Adipocyte (in vitro differentiated cells): ENCODE results near the gene FGF14.
A peak's percentile ranks its signal among the peaks of the same experiment; 100 is the strongest.

Experiments
- DNase-seq: peaks from one replicate; pipeline ENCODE4 v3.0.0-alpha.2; 2015; ENCODE audit warnings: low read depth
- H3K27me3 ChIP-seq: replicated peaks from 2 replicates; pipeline ENCODE4 v1.7.0; 2013; ENCODE audit warnings: mild to moderate bottlenecking, low read length, moderate library complexity; ENCODE audit not compliant: control insufficient read depth, insufficient read depth
- H3K36me3 ChIP-seq: 2 replicates; pipeline ENCODE4 v1.7.0; 2013; ENCODE audit warnings: low read length, mild to moderate bottlenecking, moderate library complexity; ENCODE audit not compliant: control insufficient read depth, insufficient read depth, severe bottlenecking
- H3K4me1 ChIP-seq: 2 replicates; pipeline ENCODE4 v1.7.0; 2013; ENCODE audit warnings: mild to moderate bottlenecking, low read length, moderate library complexity; ENCODE audit not compliant: control insufficient read depth, insufficient read depth
- H3K4me3 ChIP-seq: 2 replicates; pipeline ENCODE4 v1.7.0; 2013; ENCODE audit warnings: mild to moderate bottlenecking, low read length, moderate library complexity
- H3K9ac ChIP-seq: 2 replicates; pipeline ENCODE4 v1.7.0; 2013; ENCODE audit warnings: mild to moderate bottlenecking, low read length, moderate library complexity
- H3K9me3 ChIP-seq: 2 replicates; pipeline ENCODE4 v1.7.0; 2013; ENCODE audit warnings: mild to moderate bottlenecking, low read length, moderate library complexity; ENCODE audit not compliant: control insufficient read depth

FGF14 gene

DNA sequence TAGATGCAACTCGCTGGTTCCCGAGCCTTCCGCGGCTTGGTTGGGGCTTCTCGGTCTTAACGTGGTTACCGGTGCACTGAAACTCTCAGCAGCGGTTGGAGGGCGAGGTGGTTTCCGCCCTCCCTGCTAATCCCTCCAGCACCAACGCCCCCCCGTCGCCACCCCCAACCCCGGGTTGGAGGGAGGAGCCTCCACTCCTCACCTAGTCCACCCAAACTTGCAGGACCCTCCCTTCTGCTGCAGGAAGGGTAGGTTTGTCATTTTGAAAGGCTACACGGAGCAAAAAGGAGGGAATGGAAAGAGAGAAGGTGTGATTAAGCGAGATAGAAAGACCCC lies 484.4 kb downstream of the FGF14 start:
- peaks cover 2% of the 10 kb centered on the region for H3K4me1 ChIP-seq
- H3K27me3 ChIP-seq, result peaks cover 65% of the 10 kb centered on the region
- H3K36me3 ChIP-seq, result no peaks in the 10 kb centered on the region
- no peaks in the 10 kb centered on the region for H3K9me3 ChIP-seq
- no peak overlapping the region for H3K9ac ChIP-seq
- no peak for DNase-seq
- no peak overlapping the region for H3K4me3 ChIP-seq

GRCh38 chr13:101916775-101917474 lies 484.9 kb downstream of the FGF14 start:
- no peak for DNase-seq
- peak overlapping the region; percentile 61 for H3K4me3 ChIP-seq
- peaks cover 60% of the 10 kb centered on the region for H3K27me3 ChIP-seq

DNA sequence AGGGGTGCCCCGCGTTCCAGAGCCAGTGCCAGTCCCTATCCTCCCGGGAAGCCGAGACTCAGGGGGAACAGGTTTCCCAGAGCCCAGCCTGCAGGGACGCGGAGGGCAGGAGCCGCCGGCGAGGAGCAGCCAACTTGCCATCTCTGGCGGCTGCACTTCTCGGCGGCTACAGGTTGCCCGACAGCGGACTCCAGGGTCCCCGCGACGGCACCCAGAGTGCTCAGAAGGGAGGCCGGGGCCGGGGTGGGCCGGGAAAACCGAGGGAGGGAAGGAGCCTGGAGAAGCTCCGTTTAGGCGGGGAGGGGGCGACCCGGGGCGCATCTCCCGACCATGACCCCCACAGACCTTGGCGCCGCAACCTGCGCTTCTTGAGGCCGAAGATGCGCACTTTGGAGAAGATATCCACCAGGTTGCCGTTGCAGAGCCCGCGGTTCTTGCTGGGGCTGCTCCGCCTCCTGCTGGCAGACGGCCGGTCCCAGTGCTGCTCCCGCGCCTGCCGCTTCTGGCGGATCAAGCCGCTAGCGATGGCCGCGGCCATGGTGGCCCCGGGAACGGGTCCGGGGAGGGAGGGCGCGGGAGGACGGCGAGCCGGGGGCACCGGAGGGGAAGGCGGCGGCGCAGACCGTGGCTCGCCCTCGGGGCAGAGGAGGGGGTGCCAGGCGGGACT lies 485.6 kb downstream of the FGF14 start:
- Histone ChIP-seq H3K27me3 (peaks cover 53% of the 10 kb centered on the region), H3K9ac (no peak overlapping the region), H3K36me3 (no peaks in the 10 kb centered on the region), H3K4me1 (peaks cover 2% of the 10 kb centered on the region), H3K9me3 (no peaks in the 10 kb centered on the region), H3K4me3 (peak overlapping the region; percentile 61)
- peak; percentile 44 for DNase-seq

More at GRCh38 chr13:101916775-101917474, 484.9 kb downstream of the FGF14 start:
- no peak overlapping the region for H3K9ac ChIP-seq
- H3K36me3 ChIP-seq, result no peaks in the 10 kb centered on the region
- H3K4me1 ChIP-seq, result peaks cover 2% of the 10 kb centered on the region
- no peaks in the 10 kb centered on the region for H3K9me3 ChIP-seq

DNA sequence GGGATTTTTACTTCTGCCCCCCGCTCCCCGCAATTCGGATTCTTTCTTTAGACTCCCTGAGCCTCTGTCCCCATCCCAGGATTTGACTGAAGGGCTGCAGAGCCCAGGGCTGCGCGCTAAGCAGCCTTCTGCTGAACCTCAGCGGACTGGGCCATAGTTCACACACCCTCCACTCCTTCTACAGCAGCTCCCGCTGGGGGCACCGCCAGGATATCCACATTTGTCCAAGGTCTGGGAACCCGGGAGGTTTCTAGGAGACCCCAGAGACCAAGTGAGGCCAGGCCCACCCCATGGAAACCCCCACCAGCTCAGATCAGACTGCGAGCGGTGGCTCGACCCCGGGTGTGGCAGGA lies 486.1 kb downstream of the FGF14 start:
- Histone ChIP-seq H3K27me3 (peaks cover 49% of the 10 kb centered on the region), H3K9ac (no peak overlapping the region)

DNA sequence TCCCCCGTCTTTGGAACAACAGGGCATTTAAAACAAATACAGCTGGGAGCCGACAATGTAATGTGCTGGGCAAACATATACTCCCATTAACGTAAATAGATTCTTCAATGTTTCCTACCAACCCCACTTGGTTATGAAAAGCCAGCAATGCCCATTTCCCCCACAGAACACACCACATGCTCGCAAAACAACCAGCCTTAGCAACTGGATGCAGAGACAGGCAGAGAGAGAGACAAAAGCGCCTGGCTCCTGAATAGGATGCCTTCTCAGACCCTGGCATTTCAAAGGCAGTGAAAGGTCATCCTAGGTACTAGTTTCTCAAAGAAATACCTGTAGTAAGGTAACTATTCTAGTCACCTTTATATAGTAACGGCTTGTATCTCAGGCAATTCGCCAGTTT lies 486.5 kb downstream of the FGF14 start:
- peaks cover 2% of the 10 kb centered on the region for H3K4me1 ChIP-seq
- no peak overlapping the region for H3K4me3 ChIP-seq
- no peak overlapping the region for H3K9ac ChIP-seq
- no peak for DNase-seq
- H3K36me3 ChIP-seq, result no peaks in the 10 kb centered on the region
- H3K9me3 ChIP-seq, result no peaks in the 10 kb centered on the region
- peaks cover 48% of the 10 kb centered on the region for H3K27me3 ChIP-seq

More for the DNA sequence above, 486.1 kb downstream of the FGF14 start:
- DNase-seq, result no peak
- Histone ChIP-seq H3K9me3 (no peaks in the 10 kb centered on the region), H3K4me1 (peaks cover 2% of the 10 kb centered on the region), H3K4me3 (no peak overlapping the region), H3K36me3 (no peaks in the 10 kb centered on the region)

- Histone ChIP-seq H3K27me3 (peaks cover 17% of the 10 kb centered on the region), H3K4me1 (peaks cover 2% of the 10 kb centered on the region), H3K9me3 (no peaks in the 10 kb centered on the region), H3K9ac (no peak overlapping the region), H3K4me3 (no peak overlapping the region), H3K36me3 (no peaks in the 10 kb centered on the region)
- no peak for DNase-seq
These were observed 490.1 kb downstream of the FGF14 start for GRCh38 chr13:101911752-101912151.

GRCh38 chr13:101903890-101904289 lies 498.0 kb downstream of the FGF14 start:
- Histone ChIP-seq H3K9me3 (no peaks in the 10 kb centered on the region), H3K4me3 (no peak overlapping the region), H3K27me3 (no peaks in the 10 kb centered on the region), H3K4me1 (no peaks in the 10 kb centered on the region), H3K9ac (no peak overlapping the region), H3K36me3 (no peaks in the 10 kb centered on the region)
- no peak for DNase-seq

DNA sequence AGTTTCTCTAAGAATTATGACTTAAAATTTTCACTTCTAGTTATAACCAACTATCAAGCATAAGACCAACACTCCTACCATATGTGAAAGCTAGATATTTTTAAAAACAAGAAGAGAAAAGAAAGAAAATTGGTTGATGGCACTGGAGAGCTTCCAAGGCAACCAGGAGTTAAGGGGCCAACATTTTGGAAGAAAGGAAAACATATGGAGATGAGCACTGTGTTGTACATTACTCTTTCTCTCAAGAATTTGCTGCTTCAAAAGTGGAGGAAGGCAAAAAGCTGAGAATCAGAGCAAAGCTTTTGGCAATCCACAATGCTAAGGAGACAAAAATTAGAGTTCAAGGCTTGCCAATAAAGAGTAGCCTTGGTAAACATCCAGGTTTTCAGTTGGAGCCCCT lies 503.2 kb downstream of the FGF14 start:
- Histone ChIP-seq H3K9me3 (no peaks in the 10 kb centered on the region), H3K4me1 (no peaks in the 10 kb centered on the region)

GRCh38 chr13:101896541-101896940 lies 505.3 kb downstream of the FGF14 start:
- Histone ChIP-seq H3K9me3 (no peaks in the 10 kb centered on the region), H3K36me3 (no peaks in the 10 kb centered on the region), H3K27me3 (no peaks in the 10 kb centered on the region), H3K4me1 (no peaks in the 10 kb centered on the region), H3K4me3 (no peak overlapping the region), H3K9ac (no peak overlapping the region)
- no peak for DNase-seq

More for the DNA sequence above, 503.2 kb downstream of the FGF14 start:
- Histone ChIP-seq H3K4me3 (no peak overlapping the region), H3K27me3 (no peaks in the 10 kb centered on the region), H3K9ac (no peak overlapping the region), H3K36me3 (no peaks in the 10 kb centered on the region)
- DNase-seq, result no peak

DNA sequence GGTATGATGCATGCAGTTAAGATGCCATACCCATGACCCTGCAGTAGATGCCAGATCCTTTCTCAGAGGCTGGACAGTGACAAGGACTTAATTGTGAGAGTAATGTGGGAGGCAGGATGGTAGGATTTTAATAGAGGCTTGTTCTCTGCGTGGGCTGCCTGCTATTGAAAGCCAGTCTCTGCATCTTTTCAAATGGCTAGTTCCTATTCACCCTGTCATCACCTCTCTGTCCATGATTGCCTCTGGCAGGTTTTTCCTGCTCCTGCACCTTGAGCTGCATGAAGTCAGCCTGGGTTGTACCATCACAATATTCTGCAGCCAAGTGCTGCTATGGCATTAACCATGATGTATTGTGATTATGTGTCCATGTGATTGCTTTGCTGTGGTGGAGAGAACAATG lies 508.8 kb downstream of the FGF14 start:
- Histone ChIP-seq H3K4me3 (no peak overlapping the region), H3K27me3 (no peaks in the 10 kb centered on the region), H3K4me1 (no peaks in the 10 kb centered on the region), H3K36me3 (no peaks in the 10 kb centered on the region), H3K9me3 (no peaks in the 10 kb centered on the region), H3K9ac (no peak overlapping the region)
- no peak for DNase-seq

- no peaks in the 10 kb centered on the region for H3K27me3 ChIP-seq
- H3K36me3 ChIP-seq, result no peaks in the 10 kb centered on the region
- H3K4me3 ChIP-seq, result no peak overlapping the region
- H3K9ac ChIP-seq, result no peak overlapping the region
- no peaks in the 10 kb centered on the region for H3K4me1 ChIP-seq
- no peaks in the 10 kb centered on the region for H3K9me3 ChIP-seq
- no peak for DNase-seq
These were observed 509.6 kb downstream of the FGF14 start for GRCh38 chr13:101892296-101892695.

GRCh38 chr13:101881593-101881992 lies 520.3 kb downstream of the FGF14 start:
- Histone ChIP-seq H3K4me1 (no peaks in the 10 kb centered on the region), H3K9ac (no peak overlapping the region)
- DNase-seq, result no peak

More at GRCh38 chr13:101881593-101881992, 520.3 kb downstream of the FGF14 start:
- H3K36me3 ChIP-seq, result no peaks in the 10 kb centered on the region
- H3K27me3 ChIP-seq, result no peaks in the 10 kb centered on the region
- no peaks in the 10 kb centered on the region for H3K9me3 ChIP-seq
- no peak overlapping the region for H3K4me3 ChIP-seq
